ENCODE measurements around the gene ASNS.
"Not testable (repeated sequence)": the region's sequence is repeated elsewhere in the genome, so short reads cannot be mapped to it uniquely, and the experiment has no call there.

The ASNS gene

GRCh38 chr7:97865104-97865503 lies 7.1 kb downstream of the ASNS start:
- Histone ChIP-seq H3K4me2 (ENCODE audit: low read length) (no peak overlapping the region), H3K9me3 (replicated peaks; ENCODE audit: low read length) (no peaks in the 10 kb centered on the region), H3K36me3 (ENCODE audit: insufficient read depth, low read length) (peaks cover 8% of the 10 kb centered on the region), H3K9ac (ENCODE audit: low read depth, low read length) (no peak overlapping the region), H3K27me3 (ENCODE audit: control insufficient read depth, insufficient read depth, low read length) (no peaks in the 10 kb centered on the region), H3K4me1 (ENCODE audit: control insufficient read depth, insufficient read depth, low read length) (no peaks in the 10 kb centered on the region), H3K4me3 (ENCODE audit: low read length) (no peak overlapping the region)

- H3K4me3 ChIP-seq (ENCODE audit: low read length), result no peak overlapping the region
- peaks cover 4% of the 10 kb centered on the region for H3K36me3 ChIP-seq (ENCODE audit: insufficient read depth, low read length)
- peaks cover 7% of the 10 kb centered on the region for H3K4me1 ChIP-seq (ENCODE audit: control insufficient read depth, insufficient read depth, low read length)
- no peaks in the 10 kb centered on the region for H3K9me3 ChIP-seq (replicated peaks; ENCODE audit: low read length)
- H3K4me2 ChIP-seq (ENCODE audit: low read length), result no peak overlapping the region
- H3K27me3 ChIP-seq (ENCODE audit: control insufficient read depth, insufficient read depth, low read length), result no peaks in the 10 kb centered on the region
- H3K9ac ChIP-seq (ENCODE audit: low read depth, low read length), result no peak overlapping the region
These were observed 12.5 kb downstream of the ASNS start for GRCh38 chr7:97859606-97860204.

GRCh38 chr7:97858221-97858620 lies 14.0 kb downstream of the ASNS start:
- H3K9me3 ChIP-seq (replicated peaks; ENCODE audit: low read length), result no peaks in the 10 kb centered on the region
- H3K4me3 ChIP-seq (ENCODE audit: low read length), result no peak overlapping the region
- no peak overlapping the region for H3K9ac ChIP-seq (ENCODE audit: low read depth, low read length)
- H3K4me2 ChIP-seq (ENCODE audit: low read length), result no peak overlapping the region
- H3K27me3 ChIP-seq (ENCODE audit: control insufficient read depth, insufficient read depth, low read length), result no peaks in the 10 kb centered on the region
- H3K36me3 ChIP-seq (ENCODE audit: insufficient read depth, low read length), result peaks cover 4% of the 10 kb centered on the region
- H3K4me1 ChIP-seq (ENCODE audit: control insufficient read depth, insufficient read depth, low read length), result peaks cover 7% of the 10 kb centered on the region

DNA sequence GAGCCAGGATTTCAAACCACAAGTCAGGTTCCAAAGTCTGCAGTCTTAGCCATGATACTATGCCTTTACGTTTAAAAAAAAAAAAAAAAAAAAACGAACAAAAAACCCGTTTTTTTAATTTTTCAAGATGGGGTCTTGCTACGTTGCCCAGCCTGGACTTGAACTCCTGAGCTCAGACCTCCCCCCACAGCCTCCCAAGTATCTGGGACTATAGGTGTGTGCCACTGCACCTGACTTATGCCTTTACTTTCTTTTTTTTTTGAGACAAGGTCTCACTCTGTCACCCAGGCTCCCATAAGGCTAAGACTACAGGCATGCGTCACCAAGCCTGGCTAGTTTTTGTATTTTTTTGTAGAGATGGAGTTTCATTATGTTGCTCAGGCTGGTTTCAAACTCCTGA lies 14.7 kb downstream of the ASNS start:
- H3K27me3 ChIP-seq (ENCODE audit: control insufficient read depth, insufficient read depth, low read length), result no peaks in the 10 kb centered on the region
- no peak overlapping the region for H3K4me3 ChIP-seq (ENCODE audit: low read length)
- peaks cover 7% of the 10 kb centered on the region for H3K4me1 ChIP-seq (ENCODE audit: control insufficient read depth, insufficient read depth, low read length)
- H3K4me2 ChIP-seq (ENCODE audit: low read length), result no peak overlapping the region
- H3K9me3 ChIP-seq (replicated peaks; ENCODE audit: low read length), result no peaks in the 10 kb centered on the region
- H3K36me3 ChIP-seq (ENCODE audit: insufficient read depth, low read length), result peaks cover 10% of the 10 kb centered on the region
- no peak overlapping the region for H3K9ac ChIP-seq (ENCODE audit: low read depth, low read length)

- Histone ChIP-seq H3K27me3 (ENCODE audit: control insufficient read depth, insufficient read depth, low read length) (no peaks in the 10 kb centered on the region), H3K4me3 (ENCODE audit: low read length) (no peak overlapping the region), H3K9ac (ENCODE audit: low read depth, low read length) (no peak overlapping the region), H3K36me3 (ENCODE audit: insufficient read depth, low read length) (peaks cover 8% of the 10 kb centered on the region), H3K4me1 (ENCODE audit: control insufficient read depth, insufficient read depth, low read length) (no peaks in the 10 kb centered on the region), H3K4me2 (ENCODE audit: low read length) (no peak overlapping the region), H3K9me3 (replicated peaks; ENCODE audit: low read length) (no peaks in the 10 kb centered on the region)
These were observed 20.5 kb downstream of the ASNS start for GRCh38 chr7:97851683-97852082.

GRCh38 chr7:97850262-97851031 lies 21.8 kb downstream of the ASNS start:
- not testable (repeated sequence) for H3K9me3 ChIP-seq (replicated peaks; ENCODE audit: low read length); H3K36me3 ChIP-seq (ENCODE audit: insufficient read depth, low read length); H3K4me1 ChIP-seq (ENCODE audit: control insufficient read depth, insufficient read depth, low read length); H3K27me3 ChIP-seq (ENCODE audit: control insufficient read depth, insufficient read depth, low read length); H3K9ac ChIP-seq (ENCODE audit: low read depth, low read length); H3K4me2 ChIP-seq (ENCODE audit: low read length); H3K4me3 ChIP-seq (ENCODE audit: low read length)

DNA sequence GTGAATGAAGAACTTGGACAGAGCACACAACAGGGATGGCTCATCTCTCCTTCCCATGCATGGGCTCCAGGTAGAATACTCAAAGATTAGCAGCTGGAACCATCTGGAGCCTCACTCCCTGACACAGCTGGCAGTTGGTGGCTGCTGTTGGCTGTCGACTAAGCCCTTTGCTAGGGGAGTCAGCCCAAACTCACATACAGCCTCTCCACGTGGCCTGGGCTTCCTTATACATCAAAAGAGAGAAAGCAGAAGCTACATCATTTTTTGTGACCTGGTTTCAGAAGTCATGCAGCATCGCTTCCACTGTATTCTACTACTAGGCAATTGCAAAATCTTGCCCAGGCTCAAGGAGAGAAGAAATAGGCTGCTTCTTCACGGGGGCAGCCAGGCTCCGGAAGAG lies 24.4 kb downstream of the ASNS start:
- Histone ChIP-seq H3K9me3 (replicated peaks; ENCODE audit: low read length) (no peaks in the 10 kb centered on the region), H3K27me3 (ENCODE audit: control insufficient read depth, insufficient read depth, low read length) (no peaks in the 10 kb centered on the region), H3K4me2 (ENCODE audit: low read length) (no peak overlapping the region), H3K36me3 (ENCODE audit: insufficient read depth, low read length) (peaks cover 4% of the 10 kb centered on the region), H3K9ac (ENCODE audit: low read depth, low read length) (no peak overlapping the region), H3K4me1 (ENCODE audit: control insufficient read depth, insufficient read depth, low read length) (no peaks in the 10 kb centered on the region), H3K4me3 (ENCODE audit: low read length) (no peak overlapping the region)

DNA sequence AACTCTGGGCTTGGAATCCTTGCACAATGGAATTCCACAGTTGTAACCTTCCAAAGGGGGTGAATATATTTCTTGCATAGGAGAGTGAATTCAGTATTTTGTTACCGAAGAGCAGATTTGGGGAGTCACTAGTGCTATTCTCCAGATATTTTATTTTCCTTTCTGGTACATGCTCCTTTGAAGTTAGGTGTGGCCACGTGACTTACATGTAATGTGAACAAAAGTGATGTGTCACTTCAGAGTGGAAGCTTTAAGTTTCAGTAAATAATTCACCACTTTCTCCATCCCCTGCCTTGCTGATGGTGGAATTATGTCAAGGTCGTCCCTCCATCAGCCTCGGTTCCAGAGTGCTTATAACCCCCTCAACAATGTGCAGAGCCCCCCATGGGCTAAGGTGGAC lies 25.3 kb downstream of the ASNS start:
- Histone ChIP-seq H3K27me3 (ENCODE audit: control insufficient read depth, insufficient read depth, low read length) (no peaks in the 10 kb centered on the region), H3K9ac (ENCODE audit: low read depth, low read length) (no peak overlapping the region), H3K36me3 (ENCODE audit: insufficient read depth, low read length) (peaks cover 3% of the 10 kb centered on the region), H3K4me2 (ENCODE audit: low read length) (no peak overlapping the region), H3K9me3 (replicated peaks; ENCODE audit: low read length) (no peaks in the 10 kb centered on the region), H3K4me1 (ENCODE audit: control insufficient read depth, insufficient read depth, low read length) (no peaks in the 10 kb centered on the region), H3K4me3 (ENCODE audit: low read length) (no peak overlapping the region)

DNA sequence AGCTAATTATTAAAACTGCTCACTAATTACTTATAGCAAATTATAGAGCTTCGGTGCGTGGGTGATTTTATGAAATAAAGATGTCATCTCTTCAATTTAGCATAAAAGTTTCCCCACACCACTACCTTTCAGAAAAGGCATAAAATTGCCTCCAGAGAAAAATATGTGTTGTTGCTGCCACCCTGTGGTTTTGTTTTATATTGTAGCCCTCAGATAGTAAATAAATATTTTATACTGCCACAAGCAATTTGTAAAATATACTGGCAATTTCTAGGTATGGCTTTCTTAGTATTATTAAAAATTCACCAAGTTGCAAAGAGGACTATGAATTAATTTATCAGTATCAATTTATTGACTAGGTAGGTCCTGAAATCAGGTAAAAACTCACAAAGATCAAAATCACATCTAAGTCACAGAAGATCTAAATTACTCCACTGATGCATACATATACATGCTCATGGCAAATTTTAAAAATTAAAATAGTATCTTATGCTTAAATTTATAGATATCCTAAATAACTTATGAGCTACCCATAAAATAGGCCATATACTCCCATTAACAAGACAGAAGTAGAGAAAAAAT lies 26.5 kb downstream of the ASNS start:
- Histone ChIP-seq H3K4me2 (ENCODE audit: low read length) (no peak overlapping the region), H3K4me1 (ENCODE audit: control insufficient read depth, insufficient read depth, low read length) (no peaks in the 10 kb centered on the region), H3K4me3 (ENCODE audit: low read length) (no peak overlapping the region), H3K36me3 (ENCODE audit: insufficient read depth, low read length) (no peaks in the 10 kb centered on the region), H3K9me3 (replicated peaks; ENCODE audit: low read length) (no peaks in the 10 kb centered on the region), H3K27me3 (ENCODE audit: control insufficient read depth, insufficient read depth, low read length) (no peaks in the 10 kb centered on the region), H3K9ac (ENCODE audit: low read depth, low read length) (no peak overlapping the region)

DNA sequence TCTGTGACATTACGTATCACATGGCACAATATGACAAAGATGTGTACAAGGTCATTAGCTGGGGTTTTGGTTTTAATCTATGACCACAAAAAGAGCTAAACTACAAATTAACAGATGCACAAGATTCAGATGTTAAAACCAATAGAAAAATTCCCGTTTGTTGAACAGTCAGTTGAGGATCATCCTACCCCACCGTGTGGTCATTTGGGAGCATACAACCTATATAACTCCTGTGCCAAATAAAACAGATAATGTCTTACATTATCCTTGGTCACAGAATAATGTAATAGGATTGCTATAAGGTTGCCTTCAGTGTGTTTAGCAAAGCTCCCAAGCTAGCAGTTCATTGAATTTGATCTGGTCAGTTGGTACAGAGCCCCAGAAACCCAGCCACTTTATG lies 28.2 kb downstream of the ASNS start:
- no peak overlapping the region for H3K9ac ChIP-seq (ENCODE audit: low read depth, low read length)
- no peaks in the 10 kb centered on the region for H3K4me1 ChIP-seq (ENCODE audit: control insufficient read depth, insufficient read depth, low read length)
- no peak overlapping the region for H3K4me3 ChIP-seq (ENCODE audit: low read length)
- no peaks in the 10 kb centered on the region for H3K36me3 ChIP-seq (ENCODE audit: insufficient read depth, low read length)
- peaks cover 9% of the 10 kb centered on the region for H3K27me3 ChIP-seq (ENCODE audit: control insufficient read depth, insufficient read depth, low read length)
- H3K9me3 ChIP-seq (replicated peaks; ENCODE audit: low read length), result no peaks in the 10 kb centered on the region
- H3K4me2 ChIP-seq (ENCODE audit: low read length), result no peak overlapping the region

GRCh38 chr7:97842772-97843345 lies 29.3 kb downstream of the ASNS start:
- no peak overlapping the region for H3K4me2 ChIP-seq (ENCODE audit: low read length)
- H3K9me3 ChIP-seq (replicated peaks; ENCODE audit: low read length), result no peaks in the 10 kb centered on the region
- H3K4me1 ChIP-seq (ENCODE audit: control insufficient read depth, insufficient read depth, low read length), result no peaks in the 10 kb centered on the region
- H3K4me3 ChIP-seq (ENCODE audit: low read length), result no peak overlapping the region
- no peaks in the 10 kb centered on the region for H3K36me3 ChIP-seq (ENCODE audit: insufficient read depth, low read length)
- peaks cover 13% of the 10 kb centered on the region for H3K27me3 ChIP-seq (ENCODE audit: control insufficient read depth, insufficient read depth, low read length)
- H3K9ac ChIP-seq (ENCODE audit: low read depth, low read length), result no peak overlapping the region
